ENCODE results near the gene EVX2.

The EVX2 gene

DNA sequence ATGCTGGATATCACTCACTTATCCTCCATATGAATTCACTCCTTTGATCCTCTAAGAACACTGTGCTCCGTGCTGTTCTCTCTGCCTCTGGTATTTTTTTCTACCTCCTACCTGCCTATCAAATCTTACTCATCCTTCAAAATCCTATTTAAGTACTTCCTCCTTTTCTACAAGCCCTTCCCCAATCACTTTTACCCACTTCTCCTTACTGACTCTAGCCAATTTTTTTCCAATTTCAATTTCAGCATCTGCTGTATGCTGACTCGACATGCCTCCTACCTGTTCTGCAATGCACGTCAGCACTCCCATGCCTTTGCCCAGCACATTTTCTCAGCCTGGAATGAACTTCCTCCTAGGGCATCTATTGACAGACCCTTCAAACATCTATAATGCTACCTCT, 44.4 kb downstream of the EVX2 start:
- DNase-seq: no peak

DNA sequence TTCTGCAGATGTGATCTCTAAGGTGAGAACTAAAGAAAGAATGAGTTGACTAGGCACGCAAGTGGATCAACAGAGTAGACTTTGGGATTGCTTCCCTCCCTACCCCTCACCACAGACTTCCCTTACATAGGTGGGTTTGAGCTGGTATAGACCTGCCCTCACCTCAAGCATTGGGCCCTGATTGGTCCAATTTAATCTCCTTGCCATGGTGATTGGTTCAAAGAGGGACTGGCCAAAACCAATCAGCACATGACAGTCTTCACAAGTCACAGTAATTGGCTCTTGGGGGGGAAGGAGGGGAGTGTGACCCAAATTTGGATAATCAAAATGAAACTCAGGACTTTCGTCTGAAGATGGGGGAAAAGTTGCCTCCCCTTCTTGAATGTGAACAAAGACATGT, 45.1 kb downstream of the EVX2 start:
- DNase-seq: no peak

DNA sequence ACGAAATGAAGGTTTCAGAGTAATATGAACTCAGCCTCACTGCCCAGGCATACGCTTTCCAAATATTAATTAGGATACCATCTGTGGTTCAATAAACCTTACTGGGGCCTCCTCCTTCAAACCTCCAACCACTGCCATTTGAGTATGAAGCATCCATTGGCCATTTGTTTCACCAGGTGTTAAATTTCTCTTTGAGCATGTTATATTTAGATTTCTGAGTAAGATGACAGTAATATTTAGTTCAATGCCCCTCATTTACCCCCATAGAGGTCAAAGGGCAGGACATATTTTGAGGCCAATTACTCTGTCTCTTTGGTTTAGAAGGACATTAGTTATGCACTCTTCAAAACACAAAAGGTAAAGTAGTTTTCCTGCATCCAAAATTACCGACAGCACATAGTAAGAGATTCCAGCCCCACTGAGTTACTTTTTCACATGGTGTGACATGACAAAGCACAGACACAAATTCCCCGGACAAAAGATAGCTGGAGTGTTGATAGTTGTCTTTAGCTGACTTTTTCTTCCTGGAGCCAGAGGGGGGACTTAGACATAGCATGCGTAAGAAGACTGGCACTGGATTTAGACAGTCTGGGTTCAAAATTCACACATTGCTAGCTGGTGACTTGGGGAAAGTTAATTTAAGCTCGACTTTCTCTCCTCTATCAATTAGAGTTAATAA, 48.6 kb downstream of the EVX2 start:
- no peak for DNase-seq

DNA sequence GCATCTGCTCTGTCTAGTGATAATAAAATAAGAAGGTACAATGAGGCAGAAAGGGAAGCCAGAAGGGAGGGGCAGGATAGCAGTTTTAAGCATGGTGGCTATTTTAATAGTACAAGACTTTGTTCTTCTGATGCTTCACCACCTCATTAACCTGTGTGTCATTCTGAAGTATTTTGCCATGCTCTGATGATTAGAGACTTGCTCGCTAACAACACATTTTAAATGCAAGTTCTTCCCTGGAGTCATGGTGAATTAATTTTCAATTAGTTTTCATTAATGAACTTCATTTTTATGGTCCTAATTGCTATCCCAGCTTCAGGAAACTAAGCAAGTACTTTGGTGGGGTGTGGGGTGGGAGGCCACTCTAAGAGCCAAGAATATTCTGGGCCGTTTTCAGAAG, 56.0 kb downstream of the EVX2 start:
- DNase-seq: no peak
